IPS DF 6.9 (cell line): ENCODE data around the gene PDK4.

ENCODE experiments used
- DNase-seq: peaks from one replicate; pipeline ENCODE4 v3.0.0-alpha.2; 2013; ENCODE audit warnings: low read depth, low spot score
- H3K27ac ChIP-seq: one replicate; pipeline ENCODE4 v1.5.1; 2013; ENCODE audit warnings: low read length, control low read depth
- H3K27me3 ChIP-seq: 2 replicates; pipeline ENCODE4 v1.6.1; 2013; ENCODE audit warnings: mild to moderate bottlenecking, low read length; ENCODE audit not compliant: control insufficient read depth, insufficient read depth
- H3K36me3 ChIP-seq: 2 replicates; pipeline ENCODE4 v1.6.1; 2013; ENCODE audit warnings: low read length; ENCODE audit not compliant: control insufficient read depth, insufficient read depth
- H3K4me1 ChIP-seq: 2 replicates; pipeline ENCODE4 v1.6.1; 2013; ENCODE audit warnings: low read length; ENCODE audit not compliant: control insufficient read depth, insufficient read depth
- H3K4me3 ChIP-seq: 2 replicates; pipeline ENCODE4 v1.5.1; 2013; ENCODE audit warnings: mild to moderate bottlenecking, low read length
- H3K9me3 ChIP-seq: 2 replicates; pipeline ENCODE4 v1.6.1; 2013; ENCODE audit warnings: low read length, inconsistent platforms; ENCODE audit not compliant: control insufficient read depth, insufficient read depth
- WGBS: extraction: QIAGEN DNeasy Blood & Tissue Kit; methylation state at CpG from one replicate; pipeline ENCODE4 v1.1.7; 2013; ENCODE audit warnings: mixed read lengths, missing lambda C conversion rate; ENCODE audit not compliant: insufficient read length, insufficient coverage; 5-methylcytosine and 5-hydroxymethylcytosine counted together

The PDK4 gene

DNA sequence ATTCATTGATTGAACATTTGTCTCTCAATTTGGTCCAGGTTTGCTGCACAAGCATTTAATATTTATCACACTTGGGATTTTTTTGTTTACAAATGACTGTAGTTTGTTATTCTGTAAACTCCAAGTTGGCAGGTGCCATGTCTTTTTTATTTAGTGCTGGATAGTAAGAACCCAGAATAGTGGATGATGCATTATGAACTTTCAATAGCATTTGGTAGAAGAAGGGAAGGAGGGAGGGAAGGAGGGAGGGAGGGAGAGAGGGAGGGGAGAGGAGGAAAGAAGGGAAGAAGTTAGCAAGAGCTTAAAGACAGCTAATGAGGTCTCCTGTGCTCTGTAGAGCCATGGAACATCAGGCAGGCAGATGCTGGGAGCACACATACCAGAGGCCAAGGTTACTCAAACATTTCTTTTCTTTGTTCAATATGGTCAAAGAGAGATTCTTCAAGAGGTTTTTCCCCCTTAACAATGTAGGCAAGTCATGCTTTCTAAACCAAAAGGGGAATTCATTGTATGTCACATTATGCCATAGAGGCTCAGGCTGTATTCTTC is 25.8 kb upstream of the PDK4 start:
- Histone ChIP-seq H3K4me3 (no peak overlapping the region), H3K27ac (no peak overlapping the region), H3K4me1 (no peaks in the 10 kb centered on the region; the same call in 1 of the 2 replicates), H3K36me3 (no peaks in the 10 kb centered on the region), H3K27me3 (no peaks in the 10 kb centered on the region), H3K9me3 (no peaks in the 10 kb centered on the region)
- DNase-seq = no peak

DNA sequence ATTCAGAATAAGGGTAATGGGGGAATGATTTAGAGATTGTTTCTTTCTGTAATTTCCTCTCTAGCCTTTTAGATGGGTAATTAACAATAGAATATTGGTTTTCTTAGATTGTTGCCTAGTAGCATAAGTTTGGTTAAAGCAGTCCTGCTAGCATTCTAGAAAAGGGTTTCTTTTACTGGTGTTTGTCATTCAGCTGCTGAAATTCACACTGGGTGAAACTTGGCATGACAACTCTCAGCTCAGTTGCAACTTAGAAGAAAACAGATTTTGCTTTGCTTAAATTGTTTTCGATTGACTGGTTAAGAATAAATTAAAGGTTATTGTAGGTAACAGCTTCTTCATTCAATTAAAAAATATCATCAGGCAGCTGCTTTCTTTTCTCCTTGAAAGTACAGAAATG is 25.1 kb upstream of the PDK4 start:
- Histone ChIP-seq H3K9me3 (no peaks in the 10 kb centered on the region), H3K4me3 (no peak overlapping the region), H3K4me1 (no peaks in the 10 kb centered on the region; the same call in 1 of the 2 replicates), H3K27ac (no peak overlapping the region), H3K27me3 (no peaks in the 10 kb centered on the region), H3K36me3 (no peaks in the 10 kb centered on the region)
- no peak for DNase-seq
- WGBS = no CpG with 5 or more reads among the region's 1 CpG

DNA sequence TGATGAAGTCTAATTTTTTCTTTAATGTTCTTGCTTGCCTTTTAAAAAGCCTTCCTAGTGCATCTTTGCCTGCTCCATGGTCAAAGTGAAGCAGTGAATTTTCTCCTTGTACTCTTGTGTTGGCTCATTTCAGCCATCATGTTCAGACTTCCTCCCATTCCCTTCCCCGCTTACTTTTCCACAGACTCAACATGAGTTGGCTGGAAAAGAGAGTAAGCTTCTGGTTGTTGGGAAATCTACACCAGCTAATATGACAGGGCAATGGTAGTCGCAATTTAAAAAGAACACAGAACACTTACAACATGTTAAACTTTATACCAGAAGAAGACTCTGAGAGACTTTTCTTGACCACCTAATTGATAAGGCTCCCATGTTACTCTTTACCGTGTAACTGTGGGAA is 24.3 kb upstream of the PDK4 start:
- no peaks in the 10 kb centered on the region for H3K9me3 ChIP-seq
- H3K36me3 ChIP-seq = no peaks in the 10 kb centered on the region
- H3K27me3 ChIP-seq = no peaks in the 10 kb centered on the region
- no peak for DNase-seq
- no peak overlapping the region for H3K27ac ChIP-seq
- no peak overlapping the region for H3K4me3 ChIP-seq
- WGBS = no CpG with 5 or more reads among the region's 3 CpGs
- no peaks in the 10 kb centered on the region; the same call in 1 of the 2 replicates for H3K4me1 ChIP-seq

DNA sequence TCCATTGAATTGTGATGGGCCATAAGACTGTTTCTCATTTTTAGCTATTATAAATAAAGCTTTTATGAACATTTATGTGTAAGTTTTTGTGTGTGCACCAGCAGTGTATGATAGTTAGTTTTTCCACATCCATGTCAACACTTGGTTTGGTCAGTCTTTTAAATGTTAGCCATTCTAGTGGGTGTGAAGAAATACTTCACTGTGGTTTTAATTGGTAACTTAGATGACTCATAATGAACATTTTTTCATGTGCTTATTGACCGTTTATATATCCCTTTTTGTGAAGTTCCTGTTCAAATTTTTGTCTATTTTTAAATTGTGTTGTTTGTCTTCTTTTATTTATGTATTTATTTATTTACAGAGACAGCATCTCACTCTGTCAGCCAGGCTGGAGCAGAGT is 23.6 kb upstream of the PDK4 start:
- no peak for DNase-seq
- H3K9me3 ChIP-seq = no peaks in the 10 kb centered on the region
- H3K36me3 ChIP-seq = no peaks in the 10 kb centered on the region
- H3K4me1 ChIP-seq = no peaks in the 10 kb centered on the region; the same call in 1 of the 2 replicates
- no CpG with 5 or more reads among the region's 1 CpG for WGBS
- no peak overlapping the region for H3K4me3 ChIP-seq
- no peak overlapping the region for H3K27ac ChIP-seq
- H3K27me3 ChIP-seq = no peaks in the 10 kb centered on the region

DNA sequence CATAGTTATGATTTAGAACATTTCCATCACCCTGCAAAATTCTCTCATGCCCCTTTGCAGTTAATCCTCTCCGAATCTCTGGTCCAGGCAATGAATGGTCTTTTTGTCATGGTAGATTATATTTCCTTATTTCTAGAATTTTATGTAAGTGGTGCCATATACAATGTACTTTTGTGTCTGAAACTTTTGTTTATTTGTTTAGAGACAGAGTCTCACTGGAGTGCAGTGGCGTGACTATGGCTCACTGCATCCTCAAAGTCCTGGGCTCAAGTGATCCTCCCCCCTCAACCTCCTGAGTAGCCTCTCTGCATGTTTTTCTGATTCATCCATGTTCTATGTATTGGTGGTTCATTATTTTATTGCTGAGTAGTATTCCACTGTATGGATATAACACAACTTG is 23.2 kb upstream of the PDK4 start:
- no peak overlapping the region for H3K27ac ChIP-seq
- WGBS = no CpG with 5 or more reads among the region's 2 CpGs
- no peaks in the 10 kb centered on the region; the same call in 1 of the 2 replicates for H3K4me1 ChIP-seq

DNA sequence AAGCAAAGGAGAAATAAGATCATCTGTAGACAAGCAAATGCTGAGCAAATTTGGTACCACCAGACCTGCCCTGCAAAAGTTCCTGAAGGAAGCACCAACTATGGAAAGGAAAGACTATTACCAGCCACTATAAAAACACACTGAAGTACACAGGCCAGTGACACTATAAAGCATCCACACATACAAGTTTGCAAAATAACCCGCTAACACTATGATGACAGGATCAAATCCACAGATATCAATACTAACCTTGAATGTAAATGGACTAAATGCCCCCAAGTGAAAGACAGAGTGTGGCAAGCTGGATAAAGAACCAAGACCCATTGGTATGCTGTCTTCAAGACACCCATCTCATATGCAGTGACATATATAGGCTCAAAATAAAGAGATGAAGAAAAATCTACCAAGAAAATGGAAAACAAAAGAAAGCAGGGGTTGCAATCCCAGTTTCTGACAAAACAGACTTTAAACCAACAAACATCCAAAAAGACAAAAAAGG is 18.2 kb upstream of the PDK4 start:
- H3K9me3 ChIP-seq = no peaks in the 10 kb centered on the region
- no peaks in the 10 kb centered on the region for H3K27me3 ChIP-seq
- no peak for DNase-seq
- no peaks in the 10 kb centered on the region for H3K4me1 ChIP-seq
- no CpG with 5 or more reads among the region's 1 CpG for WGBS
- no peak overlapping the region for H3K27ac ChIP-seq
- H3K36me3 ChIP-seq = no peaks in the 10 kb centered on the region
- H3K4me3 ChIP-seq = no peak overlapping the region

More for the DNA sequence above, 23.2 kb upstream of the PDK4 start:
- no peak for DNase-seq
- no peaks in the 10 kb centered on the region for H3K36me3 ChIP-seq
- H3K27me3 ChIP-seq = no peaks in the 10 kb centered on the region
- H3K4me3 ChIP-seq = no peak overlapping the region
- H3K9me3 ChIP-seq = no peaks in the 10 kb centered on the region

DNA sequence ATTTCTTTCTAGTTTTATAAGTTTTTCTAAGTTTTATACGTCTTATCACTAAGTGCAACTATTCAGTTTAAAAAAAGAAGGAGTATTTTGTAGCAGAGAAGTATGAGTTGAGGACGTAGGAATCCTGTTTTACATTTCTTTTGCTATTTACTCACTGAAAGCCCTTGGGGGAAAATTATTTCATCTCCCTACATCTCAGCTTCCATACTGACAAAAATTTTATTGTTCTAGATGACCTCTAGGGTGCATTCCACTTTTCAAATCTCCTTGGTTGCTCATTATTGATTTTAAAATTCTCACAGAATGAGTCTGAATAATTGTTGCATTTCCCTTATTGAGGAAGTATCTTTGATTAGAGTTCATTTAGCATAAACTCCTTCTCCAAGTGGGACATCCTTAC is 14.9 kb upstream of the PDK4 start:
- H3K36me3 ChIP-seq = no peaks in the 10 kb centered on the region
- H3K27ac ChIP-seq = no peak overlapping the region
- H3K27me3 ChIP-seq = peaks cover 2% of the 10 kb centered on the region; the same call in 1 of the 2 replicates
- DNase-seq = no peak
- H3K4me1 ChIP-seq = no peaks in the 10 kb centered on the region
- no CpG with 5 or more reads among the region's 2 CpGs for WGBS
- no peaks in the 10 kb centered on the region for H3K9me3 ChIP-seq
- H3K4me3 ChIP-seq = no peak overlapping the region

DNA sequence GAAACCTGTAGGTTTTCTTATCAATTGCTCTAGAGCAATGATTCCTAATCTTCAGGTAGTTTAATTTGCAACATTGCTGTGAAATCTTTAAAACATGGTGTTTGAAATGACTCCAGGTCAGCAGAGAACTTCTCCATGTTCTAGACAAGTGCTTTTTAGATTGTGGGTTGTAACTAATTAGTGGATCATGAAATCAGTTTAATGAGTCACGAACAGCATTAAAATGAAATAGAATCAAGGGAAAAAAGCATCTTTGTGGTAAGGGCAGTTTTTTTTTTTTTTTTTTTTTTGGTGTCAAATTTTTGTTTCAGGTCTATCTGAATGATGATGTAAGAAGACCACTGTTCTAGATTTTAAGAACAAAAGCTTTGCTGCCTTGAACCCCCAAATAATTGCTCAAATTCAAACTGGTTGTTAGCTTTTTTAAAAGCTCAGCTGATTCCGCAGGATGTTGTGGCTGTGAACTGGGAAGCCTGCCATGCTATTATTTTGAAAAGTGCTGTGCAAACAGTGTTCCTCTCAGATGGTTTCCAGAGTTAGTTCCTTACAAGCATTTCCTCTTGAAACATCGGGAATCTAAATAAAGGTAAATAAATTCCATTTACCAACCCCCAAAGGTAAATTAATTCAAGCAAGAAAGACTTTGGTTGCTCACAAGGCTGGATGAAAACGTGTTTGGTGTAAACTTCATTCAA is 13.1 kb upstream of the PDK4 start:
- Histone ChIP-seq H3K36me3 (no peaks in the 10 kb centered on the region), H3K27me3 (peaks cover 2% of the 10 kb centered on the region; the same call in 1 of the 2 replicates), H3K27ac (no peak overlapping the region), H3K9me3 (no peaks in the 10 kb centered on the region), H3K4me3 (no peak overlapping the region), H3K4me1 (no peaks in the 10 kb centered on the region)
- no CpG with 5 or more reads among the region's 4 CpGs for WGBS
- DNase-seq = no peak

DNA sequence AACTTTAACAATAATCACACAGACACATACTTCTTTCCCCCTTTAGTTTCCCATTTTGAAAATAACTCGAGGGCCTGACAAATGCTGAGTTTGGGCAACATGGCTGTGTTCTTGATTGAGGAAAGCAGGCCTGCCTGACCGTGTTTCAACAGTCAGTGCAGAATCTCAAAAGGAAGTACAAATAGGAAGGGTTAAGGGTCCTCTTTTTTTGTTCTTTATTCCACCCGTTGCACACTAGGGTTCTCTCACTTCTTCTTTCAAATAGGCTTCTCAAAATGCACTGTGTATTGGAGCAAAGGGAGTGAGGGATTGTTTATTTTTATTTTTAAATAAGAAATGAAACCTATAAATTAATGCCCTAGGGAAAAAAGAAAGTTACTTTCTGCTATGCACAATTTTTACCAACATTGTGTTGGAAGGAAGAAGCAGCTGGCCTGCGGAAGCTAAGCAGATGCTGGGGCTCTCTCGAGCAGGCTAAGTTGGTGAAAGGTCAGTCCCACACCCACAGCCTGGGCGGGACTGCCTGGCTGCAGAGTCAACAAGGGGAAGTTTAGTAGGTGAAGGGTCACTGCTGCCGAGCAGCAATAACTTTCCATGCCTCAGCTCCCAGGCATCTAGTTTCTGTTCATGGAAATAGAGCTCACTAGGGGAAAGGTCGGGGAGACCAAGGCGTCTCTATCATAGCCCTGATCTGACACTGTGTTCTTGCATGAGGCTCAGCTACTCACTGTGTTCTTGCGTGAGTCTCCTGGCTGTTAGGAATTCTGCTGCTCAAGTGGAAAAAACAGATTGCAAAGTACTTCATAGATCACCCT is 12.2 kb upstream of the PDK4 start:
- H3K27me3 ChIP-seq = peaks cover 2% of the 10 kb centered on the region; the same call in 1 of the 2 replicates
- WGBS = no CpG with 5 or more reads among the region's 10 CpGs
- H3K36me3 ChIP-seq = no peaks in the 10 kb centered on the region
- peak; percentile 20 for DNase-seq
- H3K9me3 ChIP-seq = no peaks in the 10 kb centered on the region
- H3K4me3 ChIP-seq = no peak overlapping the region
- no peaks in the 10 kb centered on the region for H3K4me1 ChIP-seq
- H3K27ac ChIP-seq = no peak overlapping the region

DNA sequence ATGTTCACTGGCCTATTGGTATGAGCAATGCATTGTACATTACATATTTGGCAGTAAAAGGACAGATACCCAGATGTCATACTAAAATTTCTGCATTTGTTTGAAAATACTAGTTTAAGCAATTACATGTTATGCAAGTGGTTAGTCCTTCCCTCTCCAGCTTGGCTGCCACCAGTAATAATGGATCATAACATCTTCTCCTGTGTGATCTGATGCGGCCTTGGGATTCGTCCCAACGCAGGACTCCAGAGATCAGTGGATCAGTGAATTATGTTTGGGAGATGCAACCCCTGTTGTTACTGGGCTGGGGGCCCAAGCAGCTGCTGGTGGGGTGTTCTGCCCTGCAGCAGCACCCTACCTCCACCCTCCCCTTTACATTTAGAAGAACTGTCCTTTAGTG is 11.2 kb upstream of the PDK4 start:
- no peaks in the 10 kb centered on the region for H3K9me3 ChIP-seq
- no peaks in the 10 kb centered on the region for H3K36me3 ChIP-seq
- DNase-seq = no peak
- H3K4me1 ChIP-seq = no peaks in the 10 kb centered on the region
- peaks cover 2% of the 10 kb centered on the region; the same call in 1 of the 2 replicates for H3K27me3 ChIP-seq
- H3K4me3 ChIP-seq = no peak overlapping the region
- no CpG with 5 or more reads among the region's 3 CpGs for WGBS
- no peak overlapping the region for H3K27ac ChIP-seq
